Measurements from ENCODE around the gene ZNF581. TPM values are rescaled to one million over a fixed set of nuclear protein-coding genes. Genes with fewer than 3 reads are reported as not detected.

The ZNF581 gene
- total RNA-seq, 1 experiment from 2014 or later: 10.6 TPM

GRCh38 chr19:55692681-55693081 is 49.2 kb downstream of the ZNF581 start:
- in situ Hi-C loops (cut with HindIII; ENCODE audit: low pct_unique_long_range_greater_than_20kb, low sequenced_read_pairs): no loop called here
- DNase-seq (ENCODE audit: low read depth, low spot score): no peak

- no peak for DNase-seq (ENCODE audit: low read depth, low spot score)
- in situ Hi-C loops (cut with HindIII; ENCODE audit: low pct_unique_long_range_greater_than_20kb, low sequenced_read_pairs): no loop called here
Observed at GRCh38 chr19:55693336-55693974, 50.0 kb downstream of the ZNF581 start.

GRCh38 chr19:55694241-55694655 is 50.8 kb downstream of the ZNF581 start:
- in situ Hi-C loops (cut with HindIII; ENCODE audit: low pct_unique_long_range_greater_than_20kb, low sequenced_read_pairs): no loop called here
- no peak for DNase-seq (ENCODE audit: low read depth, low spot score)

GRCh38 chr19:55694656-55695491 is 51.4 kb downstream of the ZNF581 start:
- in situ Hi-C loops (cut with HindIII; ENCODE audit: low pct_unique_long_range_greater_than_20kb, low sequenced_read_pairs): no loop called here
- DNase-seq (ENCODE audit: low read depth, low spot score): no peak

Other genes with a start within 250 kb of the ZNF581 start
- 269 and 276 TPM in 2 replicates for gene UBE2S, start 235.9 kb upstream of the ZNF581 start, total RNA-seq (2014; rRNA removed; shearing (Covaris generic))
- gene SHISA7, start 200.3 kb upstream of the ZNF581 start, total RNA-seq (2014; rRNA removed; shearing (Covaris generic)): not detected in 2 replicates
- gene ISOC2, start 182.0 kb upstream of the ZNF581 start, total RNA-seq (2014; rRNA removed; shearing (Covaris generic)): 79.2 and 90.6 TPM in 2 replicates
- gene C19orf85, start 178.9 kb upstream of the ZNF581 start, total RNA-seq (2014; rRNA removed; shearing (Covaris generic)): not detected in 2 replicates
- 0.71 and 3.1 TPM in 2 replicates for gene ZNF628, start 167.0 kb upstream of the ZNF581 start, total RNA-seq (2014; rRNA removed; shearing (Covaris generic))
- gene NAT14, start 158.5 kb upstream of the ZNF581 start, total RNA-seq (2014; rRNA removed; shearing (Covaris generic)): 11.8 TPM in 2 replicates
- 0.05 TPM in 1 of 2 replicates, not detected in the other for gene SSC5D, start 155.2 kb upstream of the ZNF581 start, total RNA-seq (2014; rRNA removed; shearing (Covaris generic))
- not detected in 2 replicates for gene SBK2, start 106.5 kb upstream of the ZNF581 start, total RNA-seq (2014; rRNA removed; shearing (Covaris generic))
- gene SBK3, start 98.1 kb upstream of the ZNF581 start, total RNA-seq (2014; rRNA removed; shearing (Covaris generic)): not detected in 2 replicates
- gene ZNF579, start 62.8 kb upstream of the ZNF581 start, total RNA-seq (2014; rRNA removed; shearing (Covaris generic)): 2.4 and 3.8 TPM in 2 replicates
- 1.9 and 5.3 TPM in 2 replicates for gene FIZ1, start 44.1 kb upstream of the ZNF581 start, total RNA-seq (2014; rRNA removed; shearing (Covaris generic))
- 4.7 and 5.5 TPM in 2 replicates for gene ZNF524, start 43.4 kb upstream of the ZNF581 start, total RNA-seq (2014; rRNA removed; shearing (Covaris generic))
- 0.69 and 0.85 TPM in 2 replicates for gene ZNF865, start 38.0 kb upstream of the ZNF581 start, total RNA-seq (2014; rRNA removed; shearing (Covaris generic))
- gene ZNF784, start 19.1 kb upstream of the ZNF581 start, total RNA-seq (2014; rRNA removed; shearing (Covaris generic)): 1.7 and 1.8 TPM in 2 replicates
- gene ZNF580, start 2.6 kb upstream of the ZNF581 start, total RNA-seq (2014; rRNA removed; shearing (Covaris generic)): 2.8 and 4.0 TPM in 2 replicates
- 8.3 and 10.1 TPM in 2 replicates for gene CCDC106, start 4.6 kb downstream of the ZNF581 start, total RNA-seq (2014; rRNA removed; shearing (Covaris generic))
- gene U2AF2, start 11.4 kb downstream of the ZNF581 start, total RNA-seq (2014; rRNA removed; shearing (Covaris generic)): 131 and 139 TPM in 2 replicates
- 25.3 and 29.0 TPM in 2 replicates for gene EPN1, start 31.6 kb downstream of the ZNF581 start, total RNA-seq (2014; rRNA removed; shearing (Covaris generic))
- not detected in 2 replicates for gene NLRP9, start 94.8 kb downstream of the ZNF581 start, total RNA-seq (2014; rRNA removed; shearing (Covaris generic))
- gene RFPL4A, start 115.4 kb downstream of the ZNF581 start, total RNA-seq (2014; rRNA removed; shearing (Covaris generic)): not detected in 2 replicates
- not detected in 2 replicates for gene RFPL4AL1, start 125.5 kb downstream of the ZNF581 start, total RNA-seq (2014; rRNA removed; shearing (Covaris generic))
- gene NLRP11, start 188.3 kb downstream of the ZNF581 start, total RNA-seq (2014; rRNA removed; shearing (Covaris generic)): 0.21 and 0.37 TPM in 2 replicates
- gene NLRP4, start 192.9 kb downstream of the ZNF581 start, total RNA-seq (2014; rRNA removed; shearing (Covaris generic)): 0.11 and 0.55 TPM in 2 replicates